GM18867 (cell line): ENCODE data around the gene RPL38.

ENCODE experiments used
- ATAC-seq: cut with Tn5 transposase; IDR thresholded peaks from one replicate; pipeline ENCODE4 v1.9.1; 2021; ENCODE audit warnings: mild to moderate bottlenecking, moderate library complexity; ENCODE audit not compliant: unreplicated experiment

RPL38 gene

DNA sequence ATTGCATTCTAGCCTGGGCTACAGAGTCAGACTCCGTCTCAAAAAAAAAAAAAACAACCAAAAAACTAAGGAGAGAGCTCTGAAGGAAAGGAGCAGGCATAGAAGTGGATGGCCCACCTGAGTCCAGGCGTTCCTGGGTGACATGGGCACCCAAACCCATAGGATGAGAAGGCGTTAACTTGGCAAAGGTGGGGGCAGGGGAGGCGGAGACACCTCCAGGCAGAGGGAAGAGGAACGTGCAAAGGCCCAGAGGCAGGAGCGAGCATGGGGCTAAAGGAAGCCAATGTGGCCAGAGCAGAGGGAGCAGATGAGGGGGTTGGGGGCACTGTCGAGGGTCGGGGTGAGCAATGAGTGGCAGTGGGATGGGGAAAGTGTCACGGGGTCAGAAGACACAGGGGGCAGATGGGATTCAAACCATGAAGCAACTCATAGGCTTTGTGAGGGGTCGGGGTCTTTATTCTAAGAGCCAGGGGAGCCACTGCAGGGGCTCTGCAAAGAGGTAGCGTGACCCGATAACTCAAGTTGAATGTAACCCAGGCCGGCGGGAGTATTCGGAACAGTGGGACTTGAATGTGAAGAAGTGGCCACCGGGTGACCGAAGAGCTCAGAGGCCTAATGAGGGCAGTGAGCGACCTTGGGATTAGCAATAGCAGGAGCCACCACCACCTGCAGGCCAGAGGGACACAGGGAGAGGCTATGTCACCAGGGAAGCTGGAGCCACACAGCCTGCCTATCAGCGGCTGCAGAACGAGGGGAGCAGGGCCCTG lies 21.7 kb downstream of the RPL38 start:
- ATAC-seq: no peak

DNA sequence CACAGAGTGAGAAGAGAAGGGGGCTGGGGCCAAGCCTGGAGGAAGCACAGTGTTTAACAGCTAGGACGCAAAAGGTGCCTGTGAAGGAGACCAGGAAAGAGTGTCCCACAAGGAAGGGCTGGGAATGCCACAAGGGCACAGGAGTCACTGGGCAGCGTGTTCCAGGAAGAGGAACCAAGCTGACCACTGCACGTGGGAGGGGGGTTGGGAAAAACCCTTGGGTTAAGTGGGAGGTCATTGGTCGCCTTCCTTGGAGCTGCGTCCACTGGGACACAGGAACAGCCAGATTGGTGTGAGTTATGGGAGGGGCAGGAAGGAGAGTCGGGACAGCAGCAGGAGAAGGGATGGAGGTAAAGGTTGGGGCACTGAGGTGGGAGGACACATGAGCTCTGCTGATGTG lies 22.8 kb downstream of the RPL38 start:
- no peak for ATAC-seq

DNA sequence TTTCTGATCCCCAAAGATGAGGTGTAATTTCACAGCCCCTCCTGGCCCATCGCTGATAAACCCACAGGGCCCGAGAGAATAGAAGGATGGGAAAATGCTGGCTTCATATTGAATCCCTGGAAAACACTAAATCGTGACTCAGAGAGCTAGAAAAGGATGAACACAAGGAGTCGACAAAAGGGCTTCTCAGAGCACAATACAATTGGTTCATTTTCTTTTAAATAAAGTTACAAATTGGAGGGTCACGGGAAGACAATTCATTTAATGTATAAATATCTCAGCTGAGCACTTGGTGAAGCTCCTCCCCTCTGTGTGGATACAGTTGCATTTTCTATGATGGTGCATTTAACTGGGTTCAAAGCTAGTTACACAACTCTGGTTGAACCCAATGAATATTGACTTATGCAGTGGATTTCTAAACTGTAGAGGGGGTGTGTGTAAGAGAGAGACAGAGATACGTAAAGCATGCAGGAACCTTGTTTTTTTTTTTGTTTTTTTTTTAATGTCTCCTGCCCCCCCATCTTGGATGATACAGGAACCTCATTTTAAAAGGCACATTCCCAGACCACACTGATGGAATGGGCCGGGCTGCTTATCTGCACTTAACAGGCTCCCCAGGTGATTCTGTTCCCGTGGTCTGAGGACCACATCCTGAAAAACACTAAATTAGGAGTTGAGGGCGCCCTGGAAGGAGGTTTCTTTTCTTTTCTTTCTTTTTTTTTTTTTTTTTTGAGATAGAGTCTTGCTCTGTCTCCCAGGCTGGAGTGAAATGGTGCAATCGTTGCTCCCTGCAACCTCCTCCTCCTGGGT lies 24.0 kb downstream of the RPL38 start:
- no peak for ATAC-seq

DNA sequence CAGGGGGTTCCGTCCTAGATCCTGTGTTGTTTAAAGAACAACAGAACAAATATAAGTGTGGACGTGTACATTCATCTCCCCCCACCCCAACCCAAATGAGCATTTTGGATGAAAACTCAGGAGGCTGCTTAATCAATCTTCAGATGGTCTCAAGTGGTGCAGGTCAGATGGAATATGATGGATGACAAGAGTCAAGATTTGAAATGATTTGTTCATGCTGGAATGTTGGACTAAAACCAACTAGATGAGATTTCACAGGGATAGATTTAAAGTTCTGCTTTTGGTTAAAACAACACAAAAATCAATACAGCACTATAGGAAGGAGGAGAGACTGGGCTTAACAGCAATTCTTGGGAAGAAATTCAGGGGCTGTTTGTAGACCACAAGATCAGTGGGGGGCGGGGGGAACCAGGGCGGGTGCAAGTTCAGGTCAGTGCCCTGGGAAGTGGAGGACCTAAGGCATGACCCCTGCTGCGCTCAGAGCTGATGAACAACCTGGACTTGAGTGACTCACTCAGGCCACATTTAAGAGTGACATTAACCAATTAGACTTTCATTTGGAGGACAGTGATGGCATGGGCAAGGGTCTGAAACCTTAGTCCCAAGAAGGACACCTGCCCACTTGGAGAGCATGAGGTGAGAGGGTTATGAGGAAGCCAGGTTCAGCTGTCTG lies 25.0 kb downstream of the RPL38 start:
- ATAC-seq: no peak

DNA sequence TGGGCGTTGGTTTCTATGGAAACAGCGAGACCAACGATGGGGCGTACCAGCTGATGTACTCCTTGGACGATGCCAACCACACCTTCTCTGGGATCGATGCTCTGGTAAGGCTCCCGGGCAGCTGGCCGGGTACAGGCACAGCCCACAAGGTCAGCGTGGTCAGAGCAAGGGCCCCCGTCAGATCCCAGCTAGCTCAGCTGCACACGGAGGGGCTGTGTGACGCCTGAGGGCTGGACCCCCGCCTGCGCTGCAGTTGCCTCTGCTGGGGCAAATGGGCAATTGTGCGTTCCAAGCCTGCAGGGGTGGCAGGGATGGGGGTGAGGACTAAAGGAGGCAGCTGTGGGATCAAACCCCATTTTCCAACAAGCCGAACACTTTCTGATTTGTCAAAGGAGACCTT lies 27.4 kb downstream of the RPL38 start:
- no peak for ATAC-seq

DNA sequence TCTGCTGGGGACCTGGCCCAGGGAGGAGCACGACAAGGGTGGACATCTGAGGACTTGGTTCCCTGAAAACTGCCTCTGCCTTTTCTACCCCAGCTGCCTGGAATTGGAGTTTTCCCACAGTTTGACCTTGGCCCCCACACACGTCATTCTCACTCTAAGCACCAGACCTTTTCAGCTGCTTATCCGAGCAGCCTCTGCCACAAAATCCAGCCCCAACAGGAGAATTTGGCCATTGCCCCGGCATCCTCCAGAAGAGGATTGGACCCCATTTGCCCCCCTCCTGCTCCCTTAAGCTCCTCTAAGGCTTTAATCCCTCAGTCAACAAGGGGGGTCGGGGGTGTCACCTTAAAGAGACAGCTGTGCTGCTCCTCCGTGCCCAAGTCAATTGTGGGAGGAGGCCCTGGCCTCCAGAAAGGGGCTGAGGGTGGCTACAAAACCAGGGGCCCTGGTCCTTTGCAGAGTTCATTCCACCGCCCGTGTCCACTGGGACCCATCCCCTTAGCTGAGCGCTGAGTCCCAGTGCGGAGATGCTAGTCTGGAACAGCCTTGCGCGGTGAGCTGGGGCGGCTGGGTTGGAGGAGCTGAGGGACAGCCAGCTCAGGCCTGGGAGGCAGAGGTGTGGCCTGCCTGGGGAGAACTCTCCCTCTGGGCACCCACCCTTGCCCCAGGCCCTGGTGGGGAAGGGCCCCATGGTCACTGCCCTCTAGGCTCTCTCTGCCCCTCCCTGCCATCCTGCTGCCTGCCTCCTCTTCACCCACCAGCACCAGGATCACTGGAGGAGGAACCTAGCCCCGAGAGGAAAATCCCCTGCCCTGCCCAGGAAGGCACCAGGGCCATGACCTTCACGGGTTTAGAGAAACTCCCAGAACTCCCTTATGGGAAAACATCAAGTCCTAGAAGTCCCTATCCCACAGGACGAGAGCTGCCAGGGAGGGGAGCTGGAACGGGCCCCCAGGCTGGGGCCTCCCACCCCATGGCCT lies 28.7 kb downstream of the RPL38 start:
- ATAC-seq: no peak

DNA sequence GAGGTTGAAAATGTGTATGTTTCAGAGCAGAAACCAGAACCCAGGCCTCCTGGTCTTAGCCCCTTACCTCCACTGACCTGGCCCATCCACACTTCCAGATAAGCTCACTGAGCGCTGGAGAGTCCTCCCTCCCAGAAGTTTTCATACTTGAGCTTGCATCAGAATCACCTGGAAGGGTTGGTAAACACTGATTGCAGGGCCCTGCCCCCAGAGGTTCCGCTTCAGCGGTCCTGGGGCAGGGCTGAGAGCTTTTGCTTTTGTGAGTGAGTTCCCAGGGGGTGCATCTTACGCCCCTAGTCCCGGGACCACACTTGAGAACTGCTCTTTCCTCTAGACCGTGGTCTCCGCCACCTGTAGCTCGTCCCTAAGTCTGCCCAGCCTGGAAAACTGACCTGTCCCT lies 30.5 kb downstream of the RPL38 start:
- no peak for ATAC-seq

DNA sequence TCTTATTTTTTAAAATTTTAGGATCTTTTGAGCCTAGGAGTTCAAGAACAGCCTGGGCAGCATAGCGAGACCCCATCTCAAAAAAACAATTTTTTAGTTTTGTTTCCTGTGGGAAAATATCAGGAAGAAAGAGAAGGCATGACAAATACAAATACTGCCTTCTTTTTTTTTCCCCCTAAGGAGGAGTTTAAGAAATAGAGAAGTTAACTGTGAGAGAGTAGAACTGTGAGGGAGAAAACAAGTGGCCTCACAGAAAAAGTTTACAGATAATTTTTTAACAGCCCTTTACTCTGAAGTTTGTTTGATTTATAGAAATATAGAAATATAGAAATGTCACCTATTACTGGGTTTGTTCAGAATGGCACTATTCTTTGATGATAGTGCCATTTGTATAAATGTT lies 31.0 kb downstream of the RPL38 start:
- no peak for ATAC-seq

DNA sequence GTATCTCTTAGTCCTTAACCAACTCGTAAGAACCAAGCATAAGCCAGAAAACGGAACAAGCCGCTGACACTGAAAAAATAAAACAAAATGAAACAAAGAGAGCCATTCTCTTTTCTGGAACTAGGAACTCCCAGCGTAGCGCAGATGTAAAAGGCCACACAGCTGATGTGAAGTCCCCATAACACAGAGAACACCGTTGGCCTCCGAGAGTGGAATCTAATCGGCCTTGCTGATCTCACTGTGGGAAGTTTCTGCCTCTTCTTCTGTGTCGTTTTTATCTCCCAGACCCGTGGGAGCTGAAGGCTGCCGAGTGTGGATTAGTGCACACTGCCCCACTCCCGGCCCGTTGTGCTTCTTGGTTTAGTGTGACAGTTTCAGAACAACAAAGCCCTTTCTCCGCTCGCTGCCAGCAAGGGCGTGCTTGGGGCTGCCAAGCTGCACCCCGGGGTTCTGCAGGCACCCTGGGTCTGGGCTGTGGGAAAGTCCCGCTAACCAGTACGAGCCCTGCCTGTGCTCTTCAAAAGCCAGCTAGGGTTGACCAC lies 31.6 kb downstream of the RPL38 start:
- no peak for ATAC-seq

DNA sequence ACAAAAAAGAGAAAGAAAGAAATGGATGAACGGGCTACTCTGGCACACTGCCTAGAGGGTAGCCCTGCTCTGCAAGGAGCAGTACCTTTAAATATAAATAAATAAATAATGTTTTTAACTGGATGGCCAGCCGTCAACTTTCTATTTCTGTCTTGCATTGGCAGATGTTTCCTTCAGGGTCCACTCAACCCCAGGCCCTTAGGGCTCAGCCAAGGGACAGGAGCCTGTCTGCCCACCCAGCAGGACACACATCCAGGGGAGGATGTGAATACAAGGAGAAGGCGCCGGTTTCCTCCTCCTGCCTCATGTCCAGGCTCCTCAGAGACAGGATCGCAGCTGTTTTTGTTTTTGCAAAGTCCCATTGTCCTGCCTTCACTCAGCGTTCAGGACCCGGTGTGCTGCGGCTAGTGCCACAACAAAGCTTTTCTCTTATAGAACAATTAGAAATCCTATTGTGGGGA lies 32.5 kb downstream of the RPL38 start:
- ATAC-seq: no peak

DNA sequence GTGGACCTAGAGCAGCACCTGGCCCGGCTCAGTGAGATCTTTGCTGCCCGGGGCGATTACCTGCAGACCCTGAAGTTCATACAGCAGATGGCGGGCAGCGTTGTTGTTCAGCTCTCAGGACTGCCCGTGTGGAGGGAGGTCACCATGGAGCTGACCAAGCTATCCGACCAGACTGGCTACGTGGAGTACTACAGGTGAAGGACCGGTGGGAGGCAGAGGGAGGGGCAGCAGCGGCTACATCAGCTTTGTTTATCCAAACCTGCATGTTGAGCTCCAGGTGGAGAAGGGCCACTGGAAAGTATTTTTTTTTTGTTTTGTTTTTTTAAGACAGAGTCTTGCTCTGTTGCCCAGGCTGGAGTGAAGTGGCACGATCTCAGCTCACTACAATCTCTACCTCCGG lies 33.8 kb downstream of the RPL38 start:
- no peak for ATAC-seq

DNA sequence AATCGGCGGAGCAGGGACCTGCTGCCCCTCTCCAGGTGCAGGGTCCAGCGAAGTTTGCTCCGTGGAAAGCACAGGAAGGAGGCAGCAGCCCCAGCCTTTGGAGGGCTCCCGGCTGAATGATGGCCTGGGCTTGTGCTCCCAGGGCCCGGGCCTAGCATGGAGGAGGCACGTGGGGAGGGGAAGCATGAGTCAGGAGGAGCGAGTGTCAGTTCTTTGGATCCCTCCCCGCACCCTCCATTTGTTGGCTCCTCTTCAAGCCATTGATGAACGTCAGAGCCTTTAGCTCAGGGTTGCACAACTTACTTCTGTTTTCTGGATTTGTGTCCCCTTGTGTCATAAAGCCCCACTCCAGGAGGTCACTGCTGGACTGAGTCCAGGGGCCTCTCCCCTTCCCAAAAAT lies 35.7 kb downstream of the RPL38 start:
- ATAC-seq: no peak

DNA sequence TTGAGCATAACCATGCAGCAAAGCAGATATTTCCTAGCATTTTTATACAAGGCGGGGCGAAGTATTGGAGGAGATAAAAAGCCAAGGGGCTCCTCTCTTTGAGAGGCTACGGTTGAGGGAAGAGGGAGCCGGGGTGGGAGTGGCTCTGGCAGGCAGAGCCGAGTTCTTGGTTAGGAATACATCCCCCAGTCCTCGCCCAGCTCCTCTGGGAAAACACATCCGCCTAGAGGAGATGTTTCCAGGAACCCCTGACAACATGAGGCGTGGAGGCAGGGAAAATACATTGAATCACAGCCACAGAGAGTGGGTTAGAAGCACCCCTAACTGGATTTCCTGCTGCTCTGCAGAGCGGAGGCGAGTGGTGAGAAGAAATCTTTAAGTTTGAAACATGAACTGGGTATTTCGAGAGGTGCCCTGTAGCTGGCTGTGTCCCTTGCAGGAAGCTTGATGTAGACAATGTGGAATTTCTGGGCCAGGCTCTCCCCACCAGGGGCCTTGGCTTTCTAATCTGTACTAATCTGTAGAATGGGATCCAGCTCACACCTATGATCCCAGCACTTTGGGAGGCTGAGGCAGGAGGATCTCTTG lies 37.2 kb downstream of the RPL38 start:
- ATAC-seq: no peak

DNA sequence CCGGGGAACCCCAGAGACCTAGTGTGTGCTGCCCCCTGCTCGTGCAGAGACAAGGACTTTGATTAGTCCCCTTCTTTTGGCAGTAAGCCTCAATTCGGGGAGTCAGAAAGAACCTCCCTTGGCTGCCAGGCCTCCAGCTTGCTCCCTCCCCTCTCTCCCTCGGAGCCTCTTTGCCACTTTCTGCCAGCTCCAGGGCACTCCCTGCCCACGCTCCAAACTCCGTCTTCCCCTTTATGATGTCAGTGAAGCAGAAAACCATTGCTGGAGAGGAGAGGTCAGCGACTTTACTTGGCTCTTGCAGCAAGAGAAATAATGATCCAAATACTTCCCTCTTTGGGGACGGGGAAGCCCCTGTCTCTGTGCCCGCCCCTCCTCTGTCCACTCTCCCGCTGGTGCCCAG lies 38.0 kb downstream of the RPL38 start:
- ATAC-seq: no peak

DNA sequence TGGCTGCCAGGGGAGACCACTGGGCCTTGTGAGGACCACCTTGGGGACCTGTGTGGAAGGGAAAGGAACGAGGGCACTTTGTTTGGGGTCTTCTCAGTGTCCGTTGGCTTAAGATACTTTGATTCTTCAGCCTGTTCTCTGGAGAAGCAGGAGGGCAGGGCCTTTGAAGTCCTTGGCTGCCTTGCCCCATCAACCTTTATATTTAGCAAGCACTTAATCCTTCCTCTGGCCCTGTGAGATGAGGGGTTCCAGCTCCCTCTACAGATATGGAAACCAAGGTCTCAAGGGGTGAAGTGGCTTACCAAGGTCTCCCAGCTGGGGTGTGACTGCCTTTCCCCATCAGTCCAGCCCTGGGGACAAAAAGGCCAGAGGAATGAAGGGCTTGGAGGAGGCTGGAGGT lies 38.4 kb downstream of the RPL38 start:
- ATAC-seq: no peak

DNA sequence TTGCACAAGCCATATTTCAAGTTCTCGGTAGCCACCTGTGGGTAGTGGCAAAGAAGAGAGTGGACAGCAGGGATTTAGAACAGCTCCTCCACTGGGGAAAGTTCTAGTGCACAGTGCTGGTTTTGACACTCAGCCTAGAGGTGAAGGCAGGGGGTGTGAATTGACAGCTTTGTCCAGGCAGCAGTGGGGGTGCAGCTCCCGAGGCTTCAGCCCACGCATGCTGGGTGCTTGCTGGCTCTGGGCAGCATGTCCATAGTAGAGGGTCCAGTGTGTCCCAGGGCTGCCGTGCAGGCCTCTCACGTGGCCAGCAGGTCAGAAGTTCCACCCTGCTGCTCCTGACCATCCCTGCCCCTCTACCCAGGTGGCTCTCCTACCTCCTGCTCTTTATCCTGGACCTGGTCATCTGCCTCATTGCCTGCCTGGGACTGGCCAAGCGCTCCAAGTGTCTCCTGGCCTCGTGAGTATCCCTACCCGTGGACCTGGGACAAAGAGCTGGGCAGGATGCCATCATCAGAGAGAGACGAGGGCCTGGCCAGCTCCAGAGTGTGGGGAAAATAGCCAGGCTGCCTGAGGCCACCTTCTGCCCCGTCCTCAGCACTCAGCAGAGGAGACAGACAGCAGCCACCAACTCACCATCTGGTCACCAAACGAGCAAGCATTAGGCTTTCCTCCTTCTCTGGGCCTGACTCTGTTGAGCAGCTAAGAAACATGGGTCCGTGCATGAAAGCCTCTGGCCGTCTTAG lies 39.7 kb downstream of the RPL38 start:
- no peak for ATAC-seq

DNA sequence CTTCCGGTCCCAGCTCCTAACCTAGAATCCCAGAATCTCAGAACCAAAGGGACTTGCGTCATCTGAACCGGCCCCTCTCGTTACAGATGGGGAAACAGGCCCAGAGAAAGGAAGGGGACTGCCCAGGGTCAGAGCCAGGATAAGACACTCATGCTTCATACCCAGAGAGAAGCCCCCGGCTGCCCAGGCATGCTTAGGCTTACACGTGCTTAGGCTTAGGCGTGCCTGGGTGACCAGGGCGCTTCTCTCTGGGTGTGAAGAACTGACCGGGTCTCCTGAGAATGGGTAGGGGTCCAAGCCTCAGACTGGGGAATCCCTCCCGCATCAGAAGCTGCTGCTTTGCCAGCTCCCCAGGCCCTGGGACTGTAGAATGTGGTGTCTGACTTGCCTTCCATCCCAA lies 40.6 kb downstream of the RPL38 start:
- ATAC-seq: no peak

DNA sequence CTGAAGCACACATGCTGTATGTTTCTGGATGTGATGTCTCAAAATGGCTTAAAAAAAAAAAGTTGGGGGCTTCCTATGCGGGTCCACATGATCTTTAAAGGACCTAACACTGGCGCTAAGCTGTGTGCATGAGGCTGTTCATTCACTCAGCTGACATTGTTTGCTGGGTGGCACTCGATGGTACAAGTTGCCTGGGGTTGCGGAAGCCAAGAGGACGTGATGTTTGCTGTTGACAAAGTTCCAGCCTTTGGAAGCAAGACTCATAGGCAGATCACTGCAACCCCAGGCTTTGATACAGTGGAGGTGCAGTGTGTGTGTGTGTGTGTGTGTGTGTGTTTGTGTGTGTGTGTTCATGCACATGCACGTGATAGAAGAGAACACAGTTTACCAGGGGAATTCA lies 41.1 kb downstream of the RPL38 start:
- ATAC-seq: no peak

DNA sequence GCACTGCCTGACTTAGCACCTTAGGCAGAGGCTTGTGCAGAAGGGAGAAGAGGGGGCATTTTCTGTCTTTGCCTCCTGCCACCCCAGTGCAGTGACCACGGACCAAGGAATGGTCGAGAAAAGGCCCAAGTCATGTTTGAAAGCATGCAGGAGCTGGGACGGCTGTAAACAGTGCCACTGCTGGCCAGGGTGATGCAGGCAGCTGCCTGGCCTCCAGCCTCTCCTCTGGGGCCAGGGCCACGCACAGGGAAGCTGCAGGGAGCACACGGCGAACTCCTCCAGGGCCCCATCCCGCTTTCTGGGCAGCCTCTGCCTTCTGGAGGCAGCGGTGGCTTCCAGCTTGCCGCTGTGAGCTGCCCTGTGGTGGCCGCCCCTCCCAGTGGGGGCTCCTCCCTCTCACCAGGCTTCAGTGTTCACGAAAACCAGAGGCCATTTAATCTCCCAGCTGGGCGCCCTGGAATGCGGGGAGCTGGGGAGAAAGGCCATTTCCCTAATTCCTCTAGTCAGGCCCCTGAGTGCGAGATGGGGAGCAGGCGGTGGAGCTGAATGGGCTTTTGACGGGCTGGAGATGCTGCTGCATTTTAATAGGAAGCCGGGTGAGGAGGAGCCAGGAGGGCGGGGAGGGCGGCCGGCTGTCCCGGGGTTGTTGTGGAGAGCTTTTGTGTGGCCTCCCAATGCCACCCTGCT lies 41.8 kb downstream of the RPL38 start:
- no peak for ATAC-seq
